ENCODE data around the gene MYO1A. TPM values are rescaled to one million over a fixed set of nuclear protein-coding genes. Genes with fewer than 3 reads are reported as not detected.

Gene MYO1A
- total RNA-seq, 1 donor = under 0.01 TPM

GRCh38 chr12:57006809-57007475 lies 43.0 kb downstream of the MYO1A start:
- peak; percentile 5 for TF ChIP-seq CTCF (IDR thresholded peaks at IDR 0.05; ENCODE audit: insufficient read depth, low read depth, low read length)
- DNase-seq (ENCODE audit: low read depth) = no peak
- peak overlapping the region; percentile 35 for H3K4me3 ChIP-seq (ENCODE audit: low read depth, low read length)

- DNase-seq (ENCODE audit: low read depth) = peak; percentile 53
- H3K4me3 ChIP-seq (ENCODE audit: low read depth, low read length) = peak within 1 kb of the TSS; percentile 78
- TF ChIP-seq CTCF (IDR thresholded peaks at IDR 0.05; ENCODE audit: insufficient read depth, low read depth, low read length) = peak; percentile 43
Measured at GRCh38 chr12:57005980-57006808, 43.7 kb downstream of the MYO1A start, which contains the start of gene ZBTB39. ZBTB39 (minus strand) TSS chr12:57006546; CDS start chr12:57004917, 1,629 bp downstream.

GRCh38 chr12:57004651-57005050 lies 45.3 kb downstream of the MYO1A start:
- no peak overlapping the region for H3K4me3 ChIP-seq (ENCODE audit: low read depth, low read length)
- TF ChIP-seq CTCF (IDR thresholded peaks at IDR 0.05; ENCODE audit: insufficient read depth, low read depth, low read length) = no peak

GRCh38 chr12:57003395-57003794 lies 46.5 kb downstream of the MYO1A start:
- TF ChIP-seq CTCF (IDR thresholded peaks at IDR 0.05; ENCODE audit: insufficient read depth, low read depth, low read length) = no peak

More at GRCh38 chr12:57004651-57005050, 45.3 kb downstream of the MYO1A start:
- DNase-seq (ENCODE audit: low read depth) = no peak

GRCh38 chr12:57001448-57001906 lies 48.5 kb downstream of the MYO1A start:
- TF ChIP-seq CTCF (IDR thresholded peaks at IDR 0.05; ENCODE audit: insufficient read depth, low read depth, low read length) = peak; percentile 90
- no peak overlapping the region for H3K4me3 ChIP-seq (ENCODE audit: low read depth, low read length)
- DNase-seq (ENCODE audit: low read depth) = peak; percentile 78

More at GRCh38 chr12:57003395-57003794, 46.5 kb downstream of the MYO1A start:
- no peak overlapping the region for H3K4me3 ChIP-seq (ENCODE audit: low read depth, low read length)
- no peak for DNase-seq (ENCODE audit: low read depth)

- DNase-seq (ENCODE audit: low read depth) = no peak
- no peak overlapping the region for H3K4me3 ChIP-seq (ENCODE audit: low read depth, low read length)
- no peak for TF ChIP-seq CTCF (IDR thresholded peaks at IDR 0.05; ENCODE audit: insufficient read depth, low read depth, low read length)
Measured at GRCh38 chr12:57000393-57000792, 49.5 kb downstream of the MYO1A start.
